ENCODE data around the gene PPP3CB. TPM values are rescaled to one million over a fixed set of nuclear protein-coding genes. Genes with fewer than 3 reads are reported as not detected.
"Not testable (repeated sequence)": the region's sequence is repeated elsewhere in the genome, so short reads cannot be mapped to it uniquely, and the experiment has no call there.

Gene PPP3CB
- total RNA-seq, 6 experiments from 2014 or later, result 10.9 to 13.6 (median 13.5) TPM

GRCh38 chr10:73405556-73405955 lies 90.3 kb downstream of the PPP3CB start:
- no peak for DNase-seq
- intact Hi-C loops (cut with DNase I), result no loop called here
- 91% methylated on average over 3 of the region's 3 CpGs for WGBS (ENCODE audit: insufficient coverage, low coverage, low lambda C conversion rate, missing lambda C conversion rate)
- no peak for ATAC-seq
- Histone ChIP-seq H3K9me3 (no peaks in the 10 kb centered on the region), H3K36me3 (peaks cover 0 to 10% (median 0%) of the 10 kb centered on the region in 4 donors), H3K27ac (no peak overlapping the region), H3K4me1 (peaks cover 0 to 21% (median 0%) of the 10 kb centered on the region in 4 donors), H3K4me3 (no peak overlapping the region), H3K27me3 (no peaks in the 10 kb centered on the region)
- no peak for TF ChIP-seq CTCF (IDR thresholded peaks at IDR 0.05)
- no peak for TF ChIP-seq POLR2A (IDR thresholded peaks at IDR 0.05)

GRCh38 chr10:73404690-73405089 lies 91.1 kb downstream of the PPP3CB start:
- TF ChIP-seq POLR2A (IDR thresholded peaks at IDR 0.05) (no peak), CTCF (IDR thresholded peaks at IDR 0.05) (no peak)
- H3K4me3 ChIP-seq, result no peak overlapping the region
- ATAC-seq (no peak), DNase-seq (no peak)
- WGBS (ENCODE audit: insufficient coverage, low coverage, low lambda C conversion rate, missing lambda C conversion rate), result 93% methylated on average over 9 of the region's 9 CpGs
- peaks cover 0 to 10% (median under 1%) of the 10 kb centered on the region in 4 donors for H3K36me3 ChIP-seq
- peaks cover 0 to 14% (median 0%) of the 10 kb centered on the region in 4 donors for H3K4me1 ChIP-seq
- no peak overlapping the region for H3K27ac ChIP-seq
- intact Hi-C loops (cut with DNase I), result no loop called here
- no peaks in the 10 kb centered on the region for H3K27me3 ChIP-seq
- H3K9me3 ChIP-seq, result no peaks in the 10 kb centered on the region

GRCh38 chr10:73401636-73402035 lies 94.2 kb downstream of the PPP3CB start:
- TF ChIP-seq CTCF (IDR thresholded peaks at IDR 0.05) (no peak), POLR2A (IDR thresholded peaks at IDR 0.05) (no peak)
- no peak overlapping the region for H3K27ac ChIP-seq
- H3K27me3 ChIP-seq, result no peaks in the 10 kb centered on the region
- H3K4me1 ChIP-seq, result peaks cover 0 to 4% (median 0%) of the 10 kb centered on the region in 4 donors
- ATAC-seq (no peak), DNase-seq (no peak)
- 84% methylated on average over 6 of the region's 6 CpGs for whole genome bisulfite sequencing (ENCODE audit: insufficient coverage, low coverage, low lambda C conversion rate, missing lambda C conversion rate)
- H3K36me3 ChIP-seq, result peaks cover 0 to 25% (median 10%) of the 10 kb centered on the region in 4 donors
- intact Hi-C loops (cut with DNase I), result no loop called here
- no peak overlapping the region for H3K4me3 ChIP-seq
- H3K9me3 ChIP-seq, result no peaks in the 10 kb centered on the region

GRCh38 chr10:73399063-73399462 lies 96.8 kb downstream of the PPP3CB start:
- no peak for TF ChIP-seq POLR2A (IDR thresholded peaks at IDR 0.05)
- TF ChIP-seq CTCF (IDR thresholded peaks at IDR 0.05), result no peak
- no peaks in the 10 kb centered on the region for H3K9me3 ChIP-seq
- 89% methylated on average over 4 of the region's 4 CpGs for WGBS (ENCODE audit: insufficient coverage, low coverage, low lambda C conversion rate, missing lambda C conversion rate)
- H3K36me3 ChIP-seq, result peaks cover 4 to 46% (median 22%) of the 10 kb centered on the region in 4 donors
- no peaks in the 10 kb centered on the region for H3K4me1 ChIP-seq
- no peak for ATAC-seq
- H3K4me3 ChIP-seq, result no peak overlapping the region
- intact Hi-C loops (cut with DNase I), result no loop called here
- H3K27me3 ChIP-seq, result no peaks in the 10 kb centered on the region
- no peak for DNase-seq
- H3K27ac ChIP-seq, result no peak overlapping the region

GRCh38 chr10:73398024-73398423 lies 97.8 kb downstream of the PPP3CB start:
- Histone ChIP-seq H3K36me3 (peaks cover 4 to 46% (median 22%) of the 10 kb centered on the region in 4 donors), H3K27ac (no peak overlapping the region), H3K4me3 (no peak overlapping the region), H3K4me1 (no peaks in the 10 kb centered on the region), H3K27me3 (no peaks in the 10 kb centered on the region), H3K9me3 (no peaks in the 10 kb centered on the region)
- intact Hi-C loops (cut with DNase I), result no loop called here
- 98% methylated on average over 4 of the region's 6 CpGs for WGBS (ENCODE audit: insufficient coverage, low coverage, low lambda C conversion rate, missing lambda C conversion rate)
- ATAC-seq, result peak in 1 of 4 donors; percentile 36
- TF ChIP-seq CTCF (IDR thresholded peaks at IDR 0.05), result peak in 2 of 4 donors; percentile 14 to 16
- no peak for TF ChIP-seq POLR2A (IDR thresholded peaks at IDR 0.05)
- DNase-seq, result no peak

GRCh38 chr10:73394325-73394724 lies 101.5 kb downstream of the PPP3CB start:
- H3K4me1 ChIP-seq; intact Hi-C loops (cut with DNase I); H3K27me3 ChIP-seq; DNase-seq; ATAC-seq; H3K4me3 ChIP-seq; H3K27ac ChIP-seq; H3K9me3 ChIP-seq: not testable (repeated sequence)
- 94% methylated on average over 2 of the region's 4 CpGs for WGBS (ENCODE audit: insufficient coverage, low coverage, low lambda C conversion rate, missing lambda C conversion rate)
- peaks cover 4 to 63% (median 24%) of the 10 kb centered on the region in 4 donors for H3K36me3 ChIP-seq
